ENCODE measurements around the gene HDLBP. TPM values are rescaled to one million over a fixed set of nuclear protein-coding genes. Genes with fewer than 3 reads are reported as not detected.

The HDLBP gene
- total RNA-seq, 1 donor, result 929 TPM

- DNase-seq (ENCODE audit: low read depth), result no peak
- H3K4me3 ChIP-seq (ENCODE audit: low read depth, low read length), result no peak overlapping the region
- TF ChIP-seq, protein P1, sequence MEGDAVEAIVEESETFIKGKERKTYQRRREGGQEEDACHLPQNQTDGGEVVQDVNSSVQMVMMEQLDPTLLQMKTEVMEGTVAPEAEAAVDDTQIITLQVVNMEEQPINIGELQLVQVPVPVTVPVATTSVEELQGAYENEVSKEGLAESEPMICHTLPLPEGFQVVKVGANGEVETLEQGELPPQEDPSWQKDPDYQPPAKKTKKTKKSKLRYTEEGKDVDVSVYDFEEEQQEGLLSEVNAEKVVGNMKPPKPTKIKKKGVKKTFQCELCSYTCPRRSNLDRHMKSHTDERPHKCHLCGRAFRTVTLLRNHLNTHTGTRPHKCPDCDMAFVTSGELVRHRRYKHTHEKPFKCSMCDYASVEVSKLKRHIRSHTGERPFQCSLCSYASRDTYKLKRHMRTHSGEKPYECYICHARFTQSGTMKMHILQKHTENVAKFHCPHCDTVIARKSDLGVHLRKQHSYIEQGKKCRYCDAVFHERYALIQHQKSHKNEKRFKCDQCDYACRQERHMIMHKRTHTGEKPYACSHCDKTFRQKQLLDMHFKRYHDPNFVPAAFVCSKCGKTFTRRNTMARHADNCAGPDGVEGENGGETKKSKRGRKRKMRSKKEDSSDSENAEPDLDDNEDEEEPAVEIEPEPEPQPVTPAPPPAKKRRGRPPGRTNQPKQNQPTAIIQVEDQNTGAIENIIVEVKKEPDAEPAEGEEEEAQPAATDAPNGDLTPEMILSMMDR (IDR thresholded peaks at IDR 0.05; ENCODE audit: insufficient read depth, low read length), result no peak
These were observed 82.5 kb downstream of the HDLBP start for GRCh38 chr2:241232736-241233575.

- DNase-seq (ENCODE audit: low read depth), result no peak
- no peak overlapping the region for H3K4me3 ChIP-seq (ENCODE audit: low read depth, low read length)
- TF ChIP-seq, protein P1 (IDR thresholded peaks at IDR 0.05; ENCODE audit: insufficient read depth, low read length), result no peak
These were observed 85.0 kb downstream of the HDLBP start for GRCh38 chr2:241230435-241230834.

- no peak for DNase-seq (ENCODE audit: low read depth)
- TF ChIP-seq, protein P1 (IDR thresholded peaks at IDR 0.05; ENCODE audit: insufficient read depth, low read length), result no peak
- H3K4me3 ChIP-seq (ENCODE audit: low read depth, low read length), result no peak overlapping the region
These were observed 85.7 kb downstream of the HDLBP start for GRCh38 chr2:241229563-241230401.

GRCh38 chr2:241228860-241229516, 86.5 kb downstream of the HDLBP start:
- no peak overlapping the region for H3K4me3 ChIP-seq (ENCODE audit: low read depth, low read length)
- no peak for DNase-seq (ENCODE audit: low read depth)
- TF ChIP-seq, protein P1 (IDR thresholded peaks at IDR 0.05; ENCODE audit: insufficient read depth, low read length), result no peak

DNA sequence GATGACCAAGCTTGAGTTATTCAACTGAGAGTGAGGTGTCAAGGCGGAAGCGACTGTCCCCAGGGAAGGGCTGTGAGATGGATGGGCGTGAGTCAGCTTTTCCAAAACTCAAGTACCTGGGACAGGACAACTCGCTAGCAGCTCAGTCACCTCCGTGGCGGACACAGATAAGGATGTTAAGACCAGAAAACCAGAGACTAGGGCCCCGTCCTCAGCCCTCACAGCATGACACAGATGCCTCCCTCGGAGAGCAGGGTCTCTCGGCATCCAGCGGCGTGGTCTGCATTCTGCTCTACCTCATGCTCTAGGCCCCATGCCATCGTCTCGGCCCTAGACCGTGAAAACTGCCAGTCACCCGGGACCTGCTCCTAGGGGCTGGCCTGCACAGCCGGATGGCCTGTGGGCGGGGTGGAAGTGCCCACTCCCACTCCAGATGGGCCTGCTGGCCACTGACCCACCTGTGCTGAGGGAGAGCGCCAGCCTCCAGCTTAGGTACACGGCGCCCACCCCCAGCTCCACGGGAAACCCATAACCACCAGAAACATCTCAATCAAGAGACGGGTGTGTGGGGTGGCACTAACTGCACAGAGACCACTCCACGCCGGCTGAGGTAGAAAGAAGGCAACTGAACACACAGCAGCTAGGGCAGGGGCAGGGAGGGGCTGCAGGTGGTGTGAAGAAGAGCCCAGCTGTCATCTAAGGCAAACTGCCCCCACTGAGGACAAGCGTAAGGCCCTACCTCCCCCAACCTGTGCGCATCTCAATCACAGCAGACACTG, 87.2 kb downstream of the HDLBP start:
- no peak overlapping the region for H3K4me3 ChIP-seq (ENCODE audit: low read depth, low read length)
- TF ChIP-seq, protein P1 (IDR thresholded peaks at IDR 0.05; ENCODE audit: insufficient read depth, low read length), result no peak
- DNase-seq (ENCODE audit: low read depth), result no peak

- TF ChIP-seq, protein P1 (IDR thresholded peaks at IDR 0.05; ENCODE audit: insufficient read depth, low read length), result no peak
- DNase-seq (ENCODE audit: low read depth), result no peak
- no peak overlapping the region for H3K4me3 ChIP-seq (ENCODE audit: low read depth, low read length)
These were observed 87.9 kb downstream of the HDLBP start for GRCh38 chr2:241227594-241227993.

All from fibroblast of the aortic adventitia (primary cell).